Skin epidermis (tissue), 12 donors: ENCODE measurements around the gene MAGI1.

Experiments
- H3K27ac ChIP-seq, 21 experiments: fragments of 200-600 bp; sonication (generic) in 11 of 21; one replicate each; pipeline ENCODE4 v1.5.0; 2020; ENCODE audit warnings: mild to moderate bottlenecking in 3 of 21, inconsistent platforms in 2 of 21, moderate library complexity in 2 of 21
- H3K4me3 ChIP-seq, 7 experiments: fragments of 200-600 bp; sonication (generic) in 2 of 7; one replicate each; pipeline ENCODE4 v1.5.0; 2020; ENCODE audit warnings: inconsistent platforms in 2 of 7, mild to moderate bottlenecking in 2 of 7, moderate library complexity in 1 of 7

The MAGI1 gene

DNA sequence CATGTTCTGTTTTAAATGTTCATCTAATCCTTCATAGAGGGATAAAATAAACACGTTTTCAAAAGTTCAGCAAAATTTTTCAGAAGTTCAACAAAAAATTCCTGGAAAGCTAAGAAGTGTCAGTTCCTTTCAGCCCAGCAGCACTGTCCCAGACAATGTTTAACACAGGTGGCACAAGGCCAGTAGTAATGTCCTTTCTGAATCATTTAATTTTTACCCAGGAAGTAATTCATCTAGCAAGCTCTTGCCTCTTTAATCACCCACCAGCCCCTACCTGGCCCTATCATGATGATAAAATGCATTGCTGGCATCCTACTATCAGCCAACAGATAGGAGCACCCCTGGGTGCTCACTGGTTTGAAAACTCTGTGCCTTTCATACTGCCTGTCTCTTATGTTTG is 723.8 kb downstream of the MAGI1 start:
- Histone ChIP-seq H3K27ac (no peak overlapping the region), H3K4me3 (no peak overlapping the region)

GRCh38 chr3:65314269-65314668 is 724.4 kb downstream of the MAGI1 start:
- Histone ChIP-seq H3K4me3 (no peak overlapping the region), H3K27ac (no peak overlapping the region)

- H3K27ac ChIP-seq = no peak overlapping the region
- no peak overlapping the region for H3K4me3 ChIP-seq
These were observed 725.1 kb downstream of the MAGI1 start for GRCh38 chr3:65313666-65314065.

GRCh38 chr3:65305836-65306235 is 732.9 kb downstream of the MAGI1 start:
- H3K27ac ChIP-seq = no peak overlapping the region
- H3K4me3 ChIP-seq = no peak overlapping the region
